ENCODE measurements around the gene ATP2A3.

DNA sequence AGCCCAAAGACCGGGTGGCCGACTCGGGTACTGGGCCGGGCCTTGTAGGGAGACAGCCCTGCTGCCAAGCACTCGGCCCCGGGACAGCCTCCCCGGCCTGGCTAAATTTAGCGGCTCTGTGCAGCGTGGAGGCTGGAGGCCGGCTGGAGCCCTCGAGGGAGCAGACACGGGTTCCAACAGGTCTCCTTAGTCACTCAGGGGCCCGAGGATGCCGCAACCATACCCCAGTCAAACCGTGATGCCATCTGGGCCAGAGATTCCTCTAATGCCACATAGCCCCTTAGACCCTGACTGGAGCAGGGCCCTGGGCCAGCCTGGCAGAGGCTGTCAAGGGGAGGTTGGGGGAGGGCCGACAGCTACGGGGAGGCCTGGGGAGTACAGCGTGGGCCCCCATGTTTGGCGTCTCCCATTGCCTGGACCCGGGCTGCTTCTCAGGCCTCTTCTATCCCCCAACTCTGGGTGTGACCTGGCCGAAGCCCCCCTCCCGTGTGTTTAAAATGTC is 45.1 kb downstream of the ATP2A3 start:
- TF ChIP-seq, protein P1, sequence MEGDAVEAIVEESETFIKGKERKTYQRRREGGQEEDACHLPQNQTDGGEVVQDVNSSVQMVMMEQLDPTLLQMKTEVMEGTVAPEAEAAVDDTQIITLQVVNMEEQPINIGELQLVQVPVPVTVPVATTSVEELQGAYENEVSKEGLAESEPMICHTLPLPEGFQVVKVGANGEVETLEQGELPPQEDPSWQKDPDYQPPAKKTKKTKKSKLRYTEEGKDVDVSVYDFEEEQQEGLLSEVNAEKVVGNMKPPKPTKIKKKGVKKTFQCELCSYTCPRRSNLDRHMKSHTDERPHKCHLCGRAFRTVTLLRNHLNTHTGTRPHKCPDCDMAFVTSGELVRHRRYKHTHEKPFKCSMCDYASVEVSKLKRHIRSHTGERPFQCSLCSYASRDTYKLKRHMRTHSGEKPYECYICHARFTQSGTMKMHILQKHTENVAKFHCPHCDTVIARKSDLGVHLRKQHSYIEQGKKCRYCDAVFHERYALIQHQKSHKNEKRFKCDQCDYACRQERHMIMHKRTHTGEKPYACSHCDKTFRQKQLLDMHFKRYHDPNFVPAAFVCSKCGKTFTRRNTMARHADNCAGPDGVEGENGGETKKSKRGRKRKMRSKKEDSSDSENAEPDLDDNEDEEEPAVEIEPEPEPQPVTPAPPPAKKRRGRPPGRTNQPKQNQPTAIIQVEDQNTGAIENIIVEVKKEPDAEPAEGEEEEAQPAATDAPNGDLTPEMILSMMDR (IDR thresholded peaks at IDR 0.05), result no peak
- no peak for TF ChIP-seq POLR2A (IDR thresholded peaks at IDR 0.05)

Data from body of pancreas (tissue), 4 donors.